ENCODE data around the gene ADSS1.

Gene ADSS1

DNA sequence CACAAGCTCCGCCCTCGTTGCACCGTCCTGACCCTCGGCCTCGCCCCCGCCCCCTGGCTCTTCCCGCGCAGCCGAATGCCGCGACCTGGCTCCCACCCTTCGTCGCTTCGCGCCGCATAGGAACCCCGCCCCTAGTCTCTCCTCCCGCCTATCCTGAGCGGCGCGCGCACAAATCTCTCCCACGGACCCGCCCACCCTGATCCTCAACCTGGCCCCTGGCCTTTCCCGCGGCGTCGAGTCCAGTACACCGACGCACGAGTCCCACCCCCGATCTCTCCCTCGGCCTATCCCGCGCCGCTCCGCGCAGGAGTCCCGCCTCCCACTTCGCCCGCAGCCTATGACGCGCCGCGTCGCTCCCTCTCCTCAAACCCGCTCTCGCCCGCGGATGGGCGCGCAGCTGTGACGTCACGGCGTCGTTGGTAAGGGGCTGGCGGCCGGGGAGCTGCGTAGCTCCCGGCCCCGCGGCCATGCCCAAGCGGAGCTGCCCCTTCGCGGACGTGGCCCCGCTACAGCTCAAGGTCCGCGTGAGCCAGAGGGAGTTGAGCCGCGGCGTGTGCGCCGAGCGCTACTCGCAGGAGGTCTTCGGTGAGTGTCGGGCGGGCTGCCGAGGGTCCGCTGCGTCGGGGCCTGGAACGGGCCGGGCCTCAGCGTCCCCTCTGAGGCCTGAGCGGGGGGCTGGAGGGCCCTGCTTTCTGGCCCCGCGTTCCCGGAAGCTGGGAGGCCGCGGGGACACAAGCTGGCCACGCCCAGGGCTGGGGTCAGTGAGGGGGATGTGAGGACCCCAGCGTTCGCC lies 28.9 kb downstream of the ADSS1 start, which contains the start of gene SIVA1:
Gene SIVA1 (plus strand): TSS at position 413 of the 793 bp plus-strand sequence. CDS start 55 bp downstream, at position 468.
- peak within 1 kb of the TSS; percentile 60 to 88 for H3K27ac ChIP-seq
- TF ChIP-seq, protein P1, sequence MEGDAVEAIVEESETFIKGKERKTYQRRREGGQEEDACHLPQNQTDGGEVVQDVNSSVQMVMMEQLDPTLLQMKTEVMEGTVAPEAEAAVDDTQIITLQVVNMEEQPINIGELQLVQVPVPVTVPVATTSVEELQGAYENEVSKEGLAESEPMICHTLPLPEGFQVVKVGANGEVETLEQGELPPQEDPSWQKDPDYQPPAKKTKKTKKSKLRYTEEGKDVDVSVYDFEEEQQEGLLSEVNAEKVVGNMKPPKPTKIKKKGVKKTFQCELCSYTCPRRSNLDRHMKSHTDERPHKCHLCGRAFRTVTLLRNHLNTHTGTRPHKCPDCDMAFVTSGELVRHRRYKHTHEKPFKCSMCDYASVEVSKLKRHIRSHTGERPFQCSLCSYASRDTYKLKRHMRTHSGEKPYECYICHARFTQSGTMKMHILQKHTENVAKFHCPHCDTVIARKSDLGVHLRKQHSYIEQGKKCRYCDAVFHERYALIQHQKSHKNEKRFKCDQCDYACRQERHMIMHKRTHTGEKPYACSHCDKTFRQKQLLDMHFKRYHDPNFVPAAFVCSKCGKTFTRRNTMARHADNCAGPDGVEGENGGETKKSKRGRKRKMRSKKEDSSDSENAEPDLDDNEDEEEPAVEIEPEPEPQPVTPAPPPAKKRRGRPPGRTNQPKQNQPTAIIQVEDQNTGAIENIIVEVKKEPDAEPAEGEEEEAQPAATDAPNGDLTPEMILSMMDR (IDR thresholded peaks at IDR 0.05) = no peak
- peak within 1 kb of the TSS; percentile 99 for H3K4me3 ChIP-seq
- DNase-seq (ENCODE audit: low spot score) = peak; percentile 100

DNA sequence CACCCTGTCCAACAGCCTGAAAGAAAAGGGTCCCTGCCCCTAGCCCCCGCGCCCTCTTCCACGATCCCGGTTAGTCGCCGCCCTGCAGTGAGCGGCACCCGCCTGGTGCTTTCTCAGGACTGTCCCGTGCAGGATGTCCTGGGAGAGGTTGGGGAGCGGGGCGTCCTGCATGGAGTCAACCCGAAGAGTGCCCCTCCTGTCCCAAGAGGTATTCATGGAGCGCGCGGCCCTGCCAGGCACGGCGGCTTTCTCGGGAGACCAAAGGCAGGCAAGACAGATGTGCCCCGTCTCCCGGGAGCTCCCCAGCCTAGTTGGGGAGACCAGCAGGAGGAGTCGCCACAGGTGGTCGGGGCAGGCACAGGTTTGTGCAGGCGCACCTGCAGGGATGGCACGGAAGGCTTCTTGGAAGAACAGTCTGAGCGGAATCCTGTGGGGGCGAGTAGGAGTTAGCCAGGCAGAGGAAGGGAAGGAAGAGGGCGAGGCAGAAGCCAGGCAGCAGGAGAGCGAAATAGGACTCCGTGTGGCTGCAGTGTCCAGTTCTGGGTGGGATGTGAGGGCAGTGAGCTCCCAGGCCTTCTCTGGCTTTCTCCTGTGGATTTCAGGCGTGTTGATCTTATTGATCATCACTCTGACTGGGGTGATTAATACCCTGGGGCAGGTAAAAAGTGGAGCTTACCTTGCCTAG lies 29.6 kb downstream of the ADSS1 start:
- TF ChIP-seq, protein P1 (IDR thresholded peaks at IDR 0.05) = no peak
- H3K4me3 ChIP-seq = peak overlapping the region; percentile 99
- H3K27ac ChIP-seq = peak overlapping the region; percentile 60 to 88
- no peak for DNase-seq (ENCODE audit: low spot score)

DNA sequence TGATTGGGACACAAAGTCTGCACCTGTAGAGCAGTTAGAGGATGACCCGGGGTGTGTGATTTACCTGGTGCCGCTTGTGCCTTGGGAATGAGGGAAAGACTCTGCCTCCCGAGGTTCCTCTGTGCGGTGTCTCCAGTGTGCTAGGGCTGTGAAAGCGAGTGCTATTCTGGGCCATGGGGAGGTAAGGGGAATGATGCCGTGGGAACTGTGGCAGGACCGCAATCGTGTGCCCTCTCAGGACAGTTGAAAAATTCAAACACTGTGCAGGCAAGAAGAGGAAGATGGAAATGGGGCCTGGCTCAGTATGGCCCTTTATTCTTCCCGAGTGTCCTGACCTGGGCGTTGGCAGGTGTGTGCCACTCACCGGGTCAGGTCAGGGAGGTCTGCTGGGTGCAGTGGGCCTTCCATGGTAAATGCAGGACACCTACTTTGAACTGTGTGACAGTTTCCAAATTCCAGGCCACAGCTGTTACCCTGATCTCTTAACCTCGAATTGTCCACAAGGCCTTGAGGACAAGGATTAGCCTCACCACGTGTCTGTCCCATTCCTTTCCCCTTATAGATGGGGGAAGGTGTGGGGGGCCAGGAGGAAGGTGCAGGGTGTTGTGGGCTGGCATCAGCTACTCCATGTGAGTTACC lies 30.3 kb downstream of the ADSS1 start:
- TF ChIP-seq, protein P1 (IDR thresholded peaks at IDR 0.05) = no peak
- Histone ChIP-seq H3K4me3 (peak overlapping the region; percentile 99), H3K27ac (no peak overlapping the region)
- no peak for DNase-seq (ENCODE audit: low spot score)

DNA sequence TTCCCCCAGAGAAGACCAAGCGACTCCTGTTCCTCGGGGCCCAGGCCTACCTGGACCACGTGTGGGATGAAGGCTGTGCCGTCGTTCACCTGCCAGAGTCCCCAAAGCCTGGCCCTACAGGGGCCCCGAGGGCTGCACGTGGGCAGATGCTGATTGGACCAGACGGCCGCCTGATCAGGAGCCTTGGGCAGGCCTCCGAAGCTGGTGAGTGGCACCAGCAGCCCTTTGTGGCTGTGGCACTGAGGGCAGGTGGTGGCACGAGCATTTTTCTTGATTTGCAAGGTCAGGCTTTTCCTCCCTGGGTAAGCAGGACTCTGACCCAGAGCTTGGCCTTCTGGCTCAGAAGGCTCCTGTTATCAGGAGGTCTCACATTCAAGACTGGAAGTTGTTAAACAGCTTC lies 31.6 kb downstream of the ADSS1 start:
- TF ChIP-seq, protein P1 (IDR thresholded peaks at IDR 0.05) = no peak
- Histone ChIP-seq H3K27ac (no peak overlapping the region), H3K4me3 (no peak overlapping the region)
- no peak for DNase-seq (ENCODE audit: low spot score)

DNA sequence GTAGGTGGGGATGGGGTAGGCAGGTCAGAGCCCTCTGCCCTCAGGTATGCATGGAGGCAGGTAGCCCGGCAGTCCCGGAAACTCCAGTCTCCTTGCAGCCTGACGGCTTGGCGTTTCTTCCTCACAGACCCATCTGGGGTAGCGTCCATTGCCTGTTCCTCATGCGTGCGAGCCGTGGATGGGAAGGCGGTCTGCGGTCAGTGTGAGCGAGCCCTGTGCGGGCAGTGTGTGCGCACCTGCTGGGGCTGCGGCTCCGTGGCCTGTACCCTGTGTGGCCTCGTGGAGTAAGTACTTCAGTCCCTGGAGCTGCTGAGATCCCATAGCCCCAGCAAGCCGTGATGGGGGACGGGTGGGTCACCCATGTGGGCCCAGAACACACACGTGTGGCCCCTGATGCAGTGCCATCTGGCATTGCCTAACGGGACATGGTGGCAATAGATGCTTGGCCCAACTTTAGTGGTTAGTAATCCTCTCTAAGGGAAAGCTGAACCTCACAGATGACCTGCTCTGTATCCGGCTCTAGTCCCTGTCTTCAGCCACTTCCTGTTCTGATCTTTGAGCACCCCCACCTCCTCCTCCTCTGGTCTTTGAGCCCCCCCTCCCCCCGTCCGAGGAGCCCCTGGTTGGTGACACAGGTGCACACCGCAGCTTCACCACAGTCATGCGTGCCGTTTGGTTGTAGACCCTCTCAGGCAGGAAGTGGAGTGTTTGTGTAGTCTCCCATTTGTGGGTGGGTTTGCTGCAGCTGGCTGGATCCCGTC lies 32.6 kb downstream of the ADSS1 start:
- Histone ChIP-seq H3K4me3 (no peak overlapping the region), H3K27ac (no peak overlapping the region)
- no peak for DNase-seq (ENCODE audit: low spot score)
- TF ChIP-seq, protein P1 (IDR thresholded peaks at IDR 0.05) = no peak

DNA sequence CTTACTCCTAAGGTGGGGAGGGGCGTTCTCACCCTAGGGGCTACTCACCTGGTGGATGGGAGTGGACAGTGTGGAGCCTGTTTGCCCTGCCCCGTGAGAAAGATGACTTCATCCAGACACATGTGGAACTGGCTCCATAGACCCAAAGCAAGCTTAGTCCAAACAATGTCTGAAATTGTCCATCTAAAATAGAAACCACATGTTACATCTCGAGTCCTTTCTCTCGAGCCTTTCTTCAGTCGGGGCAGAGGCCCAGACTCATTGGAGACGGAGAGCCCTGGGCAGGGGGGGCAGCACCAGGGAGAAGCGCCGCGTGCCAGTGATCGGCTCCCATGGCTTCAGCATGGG lies 33.2 kb downstream of the ADSS1 start:
- no peak for DNase-seq (ENCODE audit: low spot score)
- TF ChIP-seq, protein P1 (IDR thresholded peaks at IDR 0.05) = no peak
- H3K4me3 ChIP-seq = no peak overlapping the region
- H3K27ac ChIP-seq = no peak overlapping the region
